HEK293 (cell line): Measurements from ENCODE around the gene REC114.

Source experiments
- CTCF ChIP-seq: fragments of 450-650 bp; formaldehyde crosslinking; IDR thresholded peaks from 2 replicates; pipeline ENCODE4 v1.5.1; 2016; ENCODE audit warnings: missing biosample characterization, missing genetic modification characterization
- ZNF350 ChIP-seq: fragments of 450-650 bp; formaldehyde crosslinking; IDR thresholded peaks from 2 replicates; pipeline ENCODE4 v1.5.0; 2017; ENCODE audit warnings: missing biosample characterization, mild to moderate bottlenecking, missing genetic modification characterization
- TF ChIP-seq, protein P1 (sequence below): fragments of 450-650 bp; formaldehyde crosslinking; IDR thresholded peaks from 2 replicates; pipeline ENCODE4 v1.5.1; 2016; ENCODE audit warnings: missing biosample characterization, missing genetic modification characterization, borderline replicate concordance

- TF ChIP-seq, protein P1, sequence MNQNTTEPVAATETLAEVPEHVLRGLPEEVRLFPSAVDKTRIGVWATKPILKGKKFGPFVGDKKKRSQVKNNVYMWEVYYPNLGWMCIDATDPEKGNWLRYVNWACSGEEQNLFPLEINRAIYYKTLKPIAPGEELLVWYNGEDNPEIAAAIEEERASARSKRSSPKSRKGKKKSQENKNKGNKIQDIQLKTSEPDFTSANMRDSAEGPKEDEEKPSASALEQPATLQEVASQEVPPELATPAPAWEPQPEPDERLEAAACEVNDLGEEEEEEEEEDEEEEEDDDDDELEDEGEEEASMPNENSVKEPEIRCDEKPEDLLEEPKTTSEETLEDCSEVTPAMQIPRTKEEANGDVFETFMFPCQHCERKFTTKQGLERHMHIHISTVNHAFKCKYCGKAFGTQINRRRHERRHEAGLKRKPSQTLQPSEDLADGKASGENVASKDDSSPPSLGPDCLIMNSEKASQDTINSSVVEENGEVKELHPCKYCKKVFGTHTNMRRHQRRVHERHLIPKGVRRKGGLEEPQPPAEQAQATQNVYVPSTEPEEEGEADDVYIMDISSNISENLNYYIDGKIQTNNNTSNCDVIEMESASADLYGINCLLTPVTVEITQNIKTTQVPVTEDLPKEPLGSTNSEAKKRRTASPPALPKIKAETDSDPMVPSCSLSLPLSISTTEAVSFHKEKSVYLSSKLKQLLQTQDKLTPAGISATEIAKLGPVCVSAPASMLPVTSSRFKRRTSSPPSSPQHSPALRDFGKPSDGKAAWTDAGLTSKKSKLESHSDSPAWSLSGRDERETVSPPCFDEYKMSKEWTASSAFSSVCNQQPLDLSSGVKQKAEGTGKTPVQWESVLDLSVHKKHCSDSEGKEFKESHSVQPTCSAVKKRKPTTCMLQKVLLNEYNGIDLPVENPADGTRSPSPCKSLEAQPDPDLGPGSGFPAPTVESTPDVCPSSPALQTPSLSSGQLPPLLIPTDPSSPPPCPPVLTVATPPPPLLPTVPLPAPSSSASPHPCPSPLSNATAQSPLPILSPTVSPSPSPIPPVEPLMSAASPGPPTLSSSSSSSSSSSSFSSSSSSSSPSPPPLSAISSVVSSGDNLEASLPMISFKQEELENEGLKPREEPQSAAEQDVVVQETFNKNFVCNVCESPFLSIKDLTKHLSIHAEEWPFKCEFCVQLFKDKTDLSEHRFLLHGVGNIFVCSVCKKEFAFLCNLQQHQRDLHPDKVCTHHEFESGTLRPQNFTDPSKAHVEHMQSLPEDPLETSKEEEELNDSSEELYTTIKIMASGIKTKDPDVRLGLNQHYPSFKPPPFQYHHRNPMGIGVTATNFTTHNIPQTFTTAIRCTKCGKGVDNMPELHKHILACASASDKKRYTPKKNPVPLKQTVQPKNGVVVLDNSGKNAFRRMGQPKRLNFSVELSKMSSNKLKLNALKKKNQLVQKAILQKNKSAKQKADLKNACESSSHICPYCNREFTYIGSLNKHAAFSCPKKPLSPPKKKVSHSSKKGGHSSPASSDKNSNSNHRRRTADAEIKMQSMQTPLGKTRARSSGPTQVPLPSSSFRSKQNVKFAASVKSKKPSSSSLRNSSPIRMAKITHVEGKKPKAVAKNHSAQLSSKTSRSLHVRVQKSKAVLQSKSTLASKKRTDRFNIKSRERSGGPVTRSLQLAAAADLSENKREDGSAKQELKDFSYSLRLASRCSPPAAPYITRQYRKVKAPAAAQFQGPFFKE (tag by site-specific recombination): no peak
- TF ChIP-seq ZNF350 (tag by site-specific recombination): no peak
- no peak for TF ChIP-seq CTCF (tag by site-specific recombination)
Observed at GRCh38 chr15:73398861-73399260, 44.1 kb upstream of the REC114 start.
